ENCODE data around the gene B4GALT7. TPM values are rescaled to one million over a fixed set of nuclear protein-coding genes. Genes with fewer than 3 reads are reported as not detected.

B4GALT7 gene
- total RNA-seq, 6 experiments from 2014 or later: 39.5 to 54.0 (median 42.9) TPM

GRCh38 chr5:177607115-177607451 is 7.2 kb downstream of the B4GALT7 start:
- Mint-ChIP-seq H3K27ac (peak overlapping the region; percentile 3; the same call in 1 of the 2 replicates), H3K36me3 (ENCODE audit: low read depth) (no peaks in the 10 kb centered on the region), H3K9me3 (no peaks in the 10 kb centered on the region), H3K4me3 (no peak overlapping the region), H3K27me3 (ENCODE audit: insufficient read depth) (peaks cover 8% of the 10 kb centered on the region; the same call in 1 of the 2 replicates), H3K4me1 (ENCODE audit: low read depth) (peaks cover 5% of the 10 kb centered on the region; the same call in 1 of the 2 replicates)
- TF ChIP-seq CTCF (IDR thresholded peaks at IDR 0.05): no peak
- DNase-seq: no peak

- no peaks in the 10 kb centered on the region for H3K9me3 Mint-ChIP-seq
- TF ChIP-seq CTCF (IDR thresholded peaks at IDR 0.05): peak; percentile 88
- H3K4me1 Mint-ChIP-seq (ENCODE audit: low read depth): peaks cover under 1% of the 10 kb centered on the region; the same call in 1 of the 2 replicates
- no peak overlapping the region for H3K27ac Mint-ChIP-seq
- no peak overlapping the region for H3K4me3 Mint-ChIP-seq
- no peaks in the 10 kb centered on the region; the same call in 1 of the 2 replicates for H3K36me3 Mint-ChIP-seq (ENCODE audit: low read depth)
- peaks cover 11% of the 10 kb centered on the region; the same call in 1 of the 2 replicates for H3K27me3 Mint-ChIP-seq (ENCODE audit: insufficient read depth)
- peak; percentile 83 for DNase-seq
Measured at GRCh38 chr5:177607452-177608192, 7.7 kb downstream of the B4GALT7 start.

GRCh38 chr5:177608243-177609075 is 8.5 kb downstream of the B4GALT7 start:
- Mint-ChIP-seq H3K9me3 (no peaks in the 10 kb centered on the region), H3K27me3 (ENCODE audit: insufficient read depth) (peaks cover 11% of the 10 kb centered on the region; the same call in 1 of the 2 replicates), H3K36me3 (ENCODE audit: low read depth) (no peaks in the 10 kb centered on the region; the same call in 1 of the 2 replicates), H3K27ac (no peak overlapping the region), H3K4me1 (ENCODE audit: low read depth) (no peaks in the 10 kb centered on the region; the same call in 1 of the 2 replicates), H3K4me3 (no peak overlapping the region)
- TF ChIP-seq CTCF (IDR thresholded peaks at IDR 0.05): no peak
- no peak for DNase-seq

- peaks cover 11% of the 10 kb centered on the region; the same call in 1 of the 2 replicates for H3K27me3 Mint-ChIP-seq (ENCODE audit: insufficient read depth)
- no peak overlapping the region for H3K4me3 Mint-ChIP-seq
- no peak overlapping the region for H3K27ac Mint-ChIP-seq
- H3K4me1 Mint-ChIP-seq (ENCODE audit: low read depth): no peaks in the 10 kb centered on the region; the same call in 1 of the 2 replicates
- no peaks in the 10 kb centered on the region for H3K9me3 Mint-ChIP-seq
- H3K36me3 Mint-ChIP-seq (ENCODE audit: low read depth): no peaks in the 10 kb centered on the region; the same call in 1 of the 2 replicates
- TF ChIP-seq CTCF (IDR thresholded peaks at IDR 0.05): no peak
- DNase-seq: no peak
Measured at GRCh38 chr5:177609076-177610059, 9.4 kb downstream of the B4GALT7 start.
